IPS DF 4.7 (cell line): Measurements from ENCODE around the gene ARHGAP31.

Experiments used
- DNase-seq: peaks from one replicate; pipeline ENCODE4 v3.0.0-alpha.2; 2013; ENCODE audit warnings: low spot score; ENCODE audit errors: extremely low read depth

ARHGAP31 gene

DNA sequence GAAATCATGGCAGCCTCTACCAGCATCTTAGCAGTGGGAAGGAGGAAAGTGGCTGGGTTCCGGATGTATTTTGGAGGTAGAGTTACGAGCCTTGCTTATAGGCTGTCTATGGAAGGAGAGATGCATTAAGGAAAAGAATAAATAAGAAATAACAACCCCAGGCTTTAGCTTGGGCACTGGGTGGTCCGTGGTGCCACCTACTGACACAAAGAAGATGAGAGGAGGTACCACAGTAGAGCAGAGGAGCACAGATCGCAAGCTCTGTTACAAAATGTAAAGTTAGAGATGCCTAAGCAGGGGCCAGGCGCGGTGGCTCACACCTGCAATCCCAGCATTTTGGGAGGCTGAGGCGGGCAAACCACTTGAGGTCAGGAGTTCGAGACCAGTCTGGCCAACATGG, 94.4 kb downstream of the ARHGAP31 start:
- no peak for DNase-seq

DNA sequence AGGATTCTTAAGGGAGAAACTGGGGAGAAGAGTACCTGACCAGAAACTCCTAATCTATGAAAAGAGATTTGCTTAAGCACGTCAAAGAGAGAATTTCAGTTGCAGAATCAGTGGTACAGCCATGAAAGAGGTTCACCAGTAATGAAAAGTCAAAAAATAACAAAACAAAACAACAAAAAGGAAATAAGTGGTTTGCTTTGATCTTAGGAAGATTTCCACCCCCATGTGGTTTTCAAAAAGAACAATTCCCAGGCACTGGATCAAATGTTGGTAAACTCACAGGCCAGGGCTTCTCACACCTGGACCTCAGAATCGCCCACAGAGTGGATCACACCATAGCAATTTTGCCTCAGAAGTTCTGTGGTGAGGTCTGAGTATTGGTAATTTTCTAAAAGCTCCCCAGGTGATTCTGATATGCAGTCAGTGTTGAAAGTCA, 101.8 kb downstream of the ARHGAP31 start:
- no peak for DNase-seq

DNA sequence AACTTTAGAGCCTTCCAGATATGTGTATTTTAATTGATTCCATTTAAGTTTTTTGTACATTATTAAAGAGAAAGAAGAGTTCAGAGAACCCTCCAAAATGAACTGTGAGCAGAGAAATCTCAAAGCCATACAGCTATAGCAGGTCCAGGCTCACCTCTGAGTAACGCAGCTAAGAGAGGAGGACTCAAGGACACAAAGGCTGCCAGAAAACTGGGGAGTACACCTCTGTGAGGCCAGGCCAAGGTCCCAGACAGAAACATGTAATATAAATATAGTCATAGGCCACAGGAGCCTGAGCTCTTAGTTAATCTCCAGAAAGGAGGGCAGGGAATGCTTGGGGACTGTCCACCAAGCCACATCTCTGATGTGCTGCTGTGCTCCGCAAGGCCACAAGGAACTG, 102.7 kb downstream of the ARHGAP31 start:
- no peak for DNase-seq

DNA sequence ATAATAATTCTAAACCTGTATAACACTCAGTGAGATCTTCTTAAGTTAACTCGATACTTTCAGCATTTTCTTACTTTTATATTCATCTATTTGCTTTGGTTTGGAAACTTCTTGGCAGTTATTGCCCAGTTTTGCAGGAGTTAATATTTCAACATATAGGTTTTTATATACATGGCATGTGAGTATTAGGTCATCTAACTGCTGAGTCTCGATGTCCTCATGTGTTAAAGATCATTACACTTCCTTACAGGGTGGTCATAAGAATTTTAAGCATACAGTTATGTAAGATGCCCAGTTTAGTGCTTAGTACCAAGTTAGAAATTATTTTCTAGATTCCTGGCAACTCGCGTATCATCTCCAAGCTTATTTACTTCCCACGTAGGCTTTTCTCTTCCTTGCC, 106.3 kb downstream of the ARHGAP31 start:
- no peak for DNase-seq

DNA sequence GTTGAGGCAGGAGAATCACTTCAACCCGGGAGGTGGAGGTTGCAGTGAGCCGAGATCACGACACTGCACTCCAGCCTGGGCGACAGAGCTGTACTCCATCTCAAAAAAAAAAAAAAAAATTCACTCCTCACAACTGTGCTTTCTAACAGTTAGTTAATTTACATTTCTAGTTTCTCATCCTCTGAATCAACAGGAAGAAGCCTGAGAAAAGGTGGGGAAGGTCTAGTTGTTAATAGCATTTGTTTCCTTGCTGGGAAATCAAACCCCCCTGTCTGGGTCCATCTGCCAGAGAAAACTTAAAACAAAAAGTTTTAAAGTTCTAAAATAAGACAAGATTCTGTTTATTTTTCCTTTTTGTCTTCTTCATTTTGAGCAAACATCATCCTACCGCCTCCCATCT, 106.9 kb downstream of the ARHGAP31 start:
- DNase-seq, result no peak

DNA sequence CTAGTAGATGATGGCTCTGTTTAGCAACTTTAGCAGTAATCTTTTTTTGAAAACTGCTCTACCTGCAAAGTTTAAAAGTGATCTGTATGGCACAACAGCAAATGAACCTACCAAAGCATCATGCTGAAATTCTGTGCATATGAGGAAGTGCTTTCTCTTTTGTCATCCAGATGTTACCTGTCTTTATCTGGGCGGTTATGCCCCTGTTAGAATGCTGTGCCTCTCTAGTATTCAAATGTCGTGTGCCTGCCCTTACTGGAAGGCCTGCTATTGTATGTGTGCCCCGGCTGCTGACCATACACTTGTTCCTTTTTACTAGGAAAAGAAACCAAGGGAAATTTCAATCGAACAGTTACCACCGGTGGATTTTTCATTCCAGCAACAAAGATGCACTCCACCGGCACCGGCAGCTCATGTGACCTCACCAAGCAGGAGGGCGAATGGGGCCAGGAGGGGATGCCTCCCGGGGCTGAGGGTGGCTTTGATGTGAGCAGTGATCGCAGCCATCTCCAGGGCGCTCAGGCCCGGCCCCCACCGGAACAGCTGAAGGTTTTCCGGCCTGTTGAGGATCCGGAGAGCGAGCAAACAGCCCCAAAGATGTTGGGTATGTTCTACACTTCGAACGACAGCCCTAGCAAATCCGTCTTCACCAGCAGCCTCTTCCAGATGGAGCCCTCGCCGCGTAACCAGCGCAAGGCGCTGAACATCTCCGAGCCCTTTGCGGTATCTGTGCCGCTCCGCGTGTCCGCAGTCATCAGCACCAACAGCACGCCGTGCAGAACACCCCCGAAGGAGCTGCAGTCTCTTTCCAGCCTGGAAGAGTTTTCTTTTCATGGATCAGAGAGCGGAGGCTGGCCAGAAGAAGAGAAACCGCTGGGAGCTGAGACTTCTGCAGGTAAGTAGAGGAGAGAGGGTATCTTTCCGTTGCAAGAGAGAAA, 107.6 kb downstream of the ARHGAP31 start:
- no peak for DNase-seq

DNA sequence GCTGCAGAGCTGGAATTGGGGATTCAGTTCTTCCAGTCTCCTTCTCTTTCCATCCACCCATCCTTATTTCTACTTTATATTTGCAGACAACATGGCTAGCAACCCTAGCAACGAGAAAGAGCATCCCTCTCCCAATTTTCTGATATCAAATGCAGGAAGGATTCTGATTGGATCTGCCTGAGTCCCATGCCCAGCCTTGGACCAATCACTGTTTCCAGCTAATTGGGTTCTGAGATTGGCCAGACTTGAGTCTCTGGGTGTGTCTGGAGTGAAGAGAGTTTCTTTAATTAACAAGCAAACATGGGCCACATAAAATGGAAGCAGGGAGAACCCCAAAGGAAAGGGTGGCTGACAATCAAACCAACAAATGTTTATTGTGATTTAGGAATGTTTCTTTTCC, 108.6 kb downstream of the ARHGAP31 start:
- no peak for DNase-seq

DNA sequence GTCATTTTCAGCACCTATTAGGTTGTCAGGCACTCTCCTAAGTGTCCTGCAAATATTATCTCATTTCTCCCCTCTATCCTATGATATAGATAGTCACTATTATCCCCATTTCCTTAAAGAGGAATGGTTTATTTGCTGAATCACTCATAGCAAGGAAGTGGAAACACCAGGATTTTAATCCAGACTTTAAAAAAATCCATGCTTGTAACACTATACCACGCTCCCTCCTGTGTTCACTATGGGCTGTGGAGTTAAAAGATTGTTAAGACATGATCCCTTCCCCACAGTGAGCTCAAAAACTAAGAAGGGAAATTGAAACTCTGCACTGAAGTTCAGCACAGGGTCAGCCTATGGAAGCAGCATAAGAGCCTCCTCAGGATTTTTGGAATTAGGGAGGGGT, 109.0 kb downstream of the ARHGAP31 start:
- no peak for DNase-seq

DNA sequence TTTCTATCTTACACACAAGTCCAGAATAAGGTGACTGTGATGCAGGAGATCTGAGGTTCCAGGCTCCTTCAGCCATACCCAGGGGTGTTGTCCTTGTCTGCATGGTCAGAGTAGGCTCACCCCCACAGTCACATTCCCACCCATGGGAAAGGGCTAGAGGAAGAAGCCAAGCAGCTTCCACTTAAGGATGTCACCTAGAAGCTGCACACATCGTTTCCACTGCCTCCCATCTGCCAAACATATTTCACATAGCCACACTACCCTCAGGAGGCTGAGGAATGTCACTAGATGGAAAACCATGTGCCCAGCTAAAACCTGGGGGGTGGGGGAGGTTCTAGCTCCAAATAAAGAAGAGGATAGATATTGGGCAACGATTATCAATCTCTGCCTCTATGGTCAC, 111.1 kb downstream of the ARHGAP31 start:
- DNase-seq, result no peak

DNA sequence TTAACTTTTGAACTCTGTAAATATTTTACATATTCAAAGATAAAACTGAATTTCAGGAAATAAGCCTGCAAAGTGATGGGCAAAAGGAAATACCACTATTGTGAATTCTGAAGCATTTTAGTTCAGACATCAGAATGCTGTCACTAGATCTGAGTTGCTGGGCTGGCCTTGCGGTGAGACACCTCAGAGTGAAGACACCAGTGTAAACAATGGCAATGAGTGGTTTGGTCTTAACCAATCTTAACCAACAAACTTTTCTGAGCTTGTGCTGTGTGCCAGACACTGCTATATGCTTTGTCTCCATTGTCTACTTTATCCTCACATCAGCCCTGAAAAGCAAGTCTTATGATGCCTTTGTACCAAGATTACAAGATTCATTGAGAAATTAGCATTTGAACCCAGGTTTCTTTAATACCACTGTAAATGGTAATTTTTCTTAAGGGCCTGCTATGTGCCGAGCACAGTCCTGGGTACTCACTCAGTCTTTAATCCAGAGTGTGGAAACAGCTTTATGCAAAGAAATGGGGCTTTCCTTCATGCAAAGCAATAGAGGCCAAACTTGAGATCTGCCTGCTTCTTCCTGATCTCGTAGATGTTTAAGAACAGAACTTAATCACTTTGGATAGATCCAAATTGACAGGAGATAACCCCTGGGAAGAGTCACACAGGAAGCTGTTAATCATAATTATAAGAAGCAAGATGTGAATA, 114.2 kb downstream of the ARHGAP31 start:
- DNase-seq, result no peak

DNA sequence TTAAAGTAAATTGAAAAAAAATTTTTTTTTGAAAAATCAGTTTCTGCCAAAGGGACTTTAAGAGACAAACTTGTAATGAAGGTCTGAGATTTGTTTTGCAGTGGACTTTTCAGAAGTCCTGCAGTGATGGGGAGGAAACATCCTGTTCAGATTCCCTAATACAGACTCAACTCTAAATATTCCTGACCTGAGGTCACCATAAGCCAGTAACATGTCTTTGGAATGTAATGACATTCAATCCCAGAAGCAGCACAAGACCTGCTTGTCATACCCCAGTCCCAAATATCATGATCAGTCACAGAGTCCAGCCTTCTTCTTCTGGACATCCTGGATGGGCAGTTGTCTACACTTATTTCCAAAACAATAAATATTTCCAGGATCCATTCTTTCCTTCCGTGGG, 115.7 kb downstream of the ARHGAP31 start:
- DNase-seq, result no peak

DNA sequence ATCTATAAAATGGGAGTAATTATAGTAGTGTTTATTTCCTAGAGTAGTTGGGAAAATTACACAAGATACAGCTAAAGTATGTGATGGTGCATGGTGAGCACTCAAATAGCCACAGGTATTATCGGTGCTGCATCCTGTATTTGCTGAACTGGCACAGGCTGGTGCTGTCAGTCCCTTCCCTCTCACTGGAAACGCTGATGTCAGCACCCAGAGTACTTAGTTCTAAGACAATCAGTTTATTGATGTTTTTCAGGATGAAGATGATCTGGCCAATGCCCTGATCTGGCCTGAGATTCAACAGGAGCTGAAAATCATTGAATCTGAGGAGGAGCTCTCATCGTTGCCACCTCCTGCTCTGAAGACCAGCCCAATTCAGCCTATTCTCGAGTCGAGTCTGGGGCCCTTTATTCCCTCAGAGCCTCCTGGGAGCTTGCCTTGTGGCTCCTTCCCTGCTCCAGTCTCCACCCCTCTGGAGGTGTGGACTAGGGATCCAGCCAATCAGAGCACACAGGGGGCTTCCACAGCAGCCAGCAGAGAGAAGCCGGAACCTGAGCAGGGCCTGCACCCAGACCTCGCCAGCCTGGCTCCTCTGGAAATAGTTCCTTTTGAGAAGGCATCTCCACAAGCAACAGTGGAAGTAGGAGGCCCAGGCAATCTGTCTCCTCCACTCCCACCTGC, 119.6 kb downstream of the ARHGAP31 start:
- DNase-seq, result no peak

DNA sequence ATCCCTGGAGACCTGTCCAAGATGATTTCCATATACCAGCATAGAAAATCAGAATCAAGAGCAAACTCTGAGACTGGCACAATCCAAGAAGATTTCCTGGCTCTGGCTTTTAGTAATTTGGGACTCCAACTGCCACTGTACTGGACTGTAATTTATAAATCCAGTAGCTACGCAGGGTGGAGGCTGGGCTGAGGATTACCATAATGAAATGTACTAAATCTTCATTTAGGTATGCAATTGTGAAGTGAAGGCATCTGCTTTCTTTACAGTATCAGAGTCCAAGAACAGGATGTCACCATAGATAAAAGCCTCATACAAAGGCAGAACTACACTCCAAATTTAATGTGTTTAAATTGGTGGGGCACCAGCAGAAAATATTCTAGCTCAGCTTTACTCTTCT, 122.7 kb downstream of the ARHGAP31 start:
- no peak for DNase-seq

DNA sequence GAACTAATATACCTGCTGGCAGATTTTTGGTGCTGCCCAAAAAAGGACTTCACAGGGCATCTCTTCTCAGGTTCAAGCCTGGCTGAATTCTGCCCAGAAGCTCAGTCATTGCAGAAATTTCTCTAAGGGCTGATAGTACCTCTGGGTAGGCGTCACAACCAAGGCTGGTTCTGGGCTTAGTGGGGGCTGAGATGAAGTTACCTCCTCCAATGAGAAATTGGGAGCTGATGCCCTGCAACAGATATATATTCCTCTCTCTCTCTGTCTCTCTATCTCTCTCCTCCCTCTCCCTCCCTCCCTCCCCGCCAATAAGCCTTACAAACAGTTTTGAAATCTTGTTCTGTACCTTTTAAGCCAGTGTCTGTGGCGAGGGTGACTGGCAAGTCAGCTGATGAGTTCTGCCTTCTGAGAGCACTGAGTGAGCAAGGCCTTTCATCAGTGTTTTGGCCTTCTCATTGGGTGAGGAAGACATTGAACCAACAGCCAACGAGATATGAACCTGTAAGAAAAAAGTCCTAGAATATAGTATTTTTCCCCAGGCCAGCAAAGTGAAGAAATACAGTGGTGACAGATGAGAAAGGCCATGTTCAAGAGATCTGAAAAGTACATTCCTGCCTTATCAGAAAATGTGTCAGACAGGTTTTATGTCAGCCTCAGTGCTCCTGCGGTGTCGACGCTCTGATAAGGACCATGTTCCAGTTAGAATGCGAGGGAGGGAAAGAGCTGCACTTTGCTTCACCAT, 123.8 kb downstream of the ARHGAP31 start:
- no peak for DNase-seq

DNA sequence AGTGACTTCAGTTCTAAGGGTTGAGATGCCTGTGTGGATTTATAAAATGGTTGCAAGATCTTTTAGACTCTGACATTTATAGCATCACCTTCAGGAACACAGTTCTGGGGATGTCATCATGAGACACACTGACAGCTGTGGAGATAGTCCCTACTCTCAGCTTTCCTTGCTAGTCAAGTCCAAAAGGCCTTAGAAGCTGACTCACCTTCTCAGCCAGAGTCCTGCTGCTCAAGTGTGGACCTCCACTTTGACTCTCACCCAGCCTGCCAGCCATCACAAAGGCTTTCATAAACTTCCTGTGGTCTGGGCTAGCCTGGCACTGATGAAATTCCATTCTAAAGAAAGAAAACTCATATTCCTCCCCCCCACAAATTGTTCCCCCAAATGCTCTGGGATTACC, 124.5 kb downstream of the ARHGAP31 start:
- DNase-seq, result no peak

DNA sequence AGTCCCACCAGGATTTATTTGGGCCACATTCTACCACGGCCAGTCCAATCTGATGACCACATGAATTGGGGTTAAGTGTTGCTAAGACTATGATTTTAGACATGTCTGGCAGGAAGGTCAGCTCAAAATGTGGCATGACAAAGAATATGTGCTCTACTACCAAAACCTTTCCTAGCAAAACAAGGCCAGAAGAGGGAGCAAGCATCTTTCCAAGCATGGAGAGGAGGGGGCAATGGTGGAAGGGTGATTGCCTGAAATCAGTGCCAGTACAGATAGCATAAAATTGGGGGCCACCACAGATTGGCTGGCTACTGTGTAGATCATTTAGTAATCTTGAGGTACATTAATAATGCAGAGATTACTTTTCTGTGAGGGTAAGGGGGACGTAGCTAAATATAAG, 126.0 kb downstream of the ARHGAP31 start:
- peak; percentile 14 for DNase-seq

DNA sequence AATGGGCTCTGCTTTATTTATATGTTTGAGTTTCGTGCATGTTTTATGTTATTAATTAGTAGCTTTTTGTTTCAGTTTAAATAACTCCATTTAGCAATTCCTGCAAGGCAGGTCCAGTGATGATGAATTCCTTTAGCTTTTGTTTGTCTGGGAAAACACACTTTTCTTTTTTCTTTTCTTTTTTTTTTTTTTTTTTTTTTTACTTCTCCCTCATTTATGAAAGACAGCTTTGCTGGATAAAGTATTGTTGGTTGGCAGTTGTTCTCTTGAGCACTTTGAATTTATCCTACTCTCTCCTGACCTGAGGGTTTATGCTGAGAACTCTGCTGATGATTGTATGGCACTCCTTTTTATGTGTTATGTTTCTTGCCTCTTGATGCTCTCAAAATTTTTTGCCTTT, 133.5 kb downstream of the ARHGAP31 start:
- DNase-seq, result no peak

DNA sequence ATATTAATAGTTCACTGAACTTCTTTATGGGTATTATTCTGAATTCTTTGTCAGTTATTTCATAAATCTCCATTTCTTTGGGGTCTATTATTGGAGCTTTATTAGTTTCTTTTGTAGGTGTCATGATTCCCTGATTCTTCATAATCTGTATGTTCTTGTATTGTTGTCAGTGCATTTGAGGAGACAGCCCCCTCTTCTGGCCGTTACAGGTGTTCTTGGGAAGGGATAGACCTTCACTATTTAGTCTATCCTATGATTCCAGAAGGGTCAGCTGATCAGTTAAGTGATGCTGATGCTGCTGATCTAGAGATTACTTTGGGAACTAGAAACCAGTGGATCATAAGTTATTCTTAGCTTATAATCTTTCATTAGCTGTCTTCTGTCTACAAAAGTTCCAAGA, 134.4 kb downstream of the ARHGAP31 start:
- DNase-seq, result no peak

DNA sequence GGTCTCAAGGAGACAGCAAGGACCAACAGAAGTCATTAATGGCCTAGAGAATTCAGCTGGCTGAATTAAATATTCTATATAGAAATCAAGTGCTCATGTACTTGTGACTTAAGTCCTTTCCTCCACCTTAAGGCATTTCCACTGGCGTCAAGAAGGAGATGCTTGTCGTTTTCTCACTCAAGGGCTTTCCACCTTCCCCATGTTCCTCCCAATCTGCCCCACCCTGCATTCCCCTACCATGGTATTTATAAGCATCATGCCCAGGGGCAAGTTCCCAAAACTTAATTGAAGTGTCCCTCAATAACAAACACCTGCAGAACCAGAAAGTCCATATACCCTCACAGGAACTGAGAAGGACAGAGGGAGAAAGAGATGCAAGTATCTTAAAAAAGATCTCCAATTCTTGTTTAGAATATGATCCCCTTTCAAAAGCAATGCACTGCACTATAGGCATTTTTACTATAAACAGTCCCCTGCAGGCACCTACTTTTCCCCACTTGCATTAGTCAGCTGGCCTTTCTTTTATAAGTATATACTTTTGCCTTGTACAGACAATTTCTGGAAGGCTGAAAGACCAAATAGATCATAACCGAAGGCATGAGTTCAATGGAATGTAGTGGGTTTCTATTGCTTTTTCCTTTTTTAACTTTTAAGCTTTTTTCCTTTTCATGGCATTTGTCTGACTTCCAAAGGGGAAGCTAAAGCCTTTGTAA, 139.6 kb downstream of the ARHGAP31 start:
- no peak for DNase-seq

DNA sequence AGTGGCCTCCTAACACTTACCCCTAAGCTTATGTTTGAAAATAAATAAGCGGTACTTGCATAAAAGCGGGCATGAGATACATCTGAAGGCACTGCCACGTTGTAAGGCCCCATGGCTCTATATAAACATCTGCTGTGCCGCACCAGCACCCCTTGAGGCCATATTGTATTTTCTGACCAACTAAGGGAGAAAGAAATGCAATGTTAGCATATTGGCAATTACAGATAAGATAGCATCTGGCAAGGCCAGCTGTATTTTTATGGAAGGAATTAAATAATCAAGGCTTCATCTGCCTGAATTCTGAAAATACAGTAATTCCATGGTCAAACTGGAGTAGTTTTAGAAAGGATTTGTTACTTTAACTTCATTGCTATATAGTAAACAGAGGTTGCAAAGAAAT, 140.5 kb downstream of the ARHGAP31 start:
- DNase-seq, result no peak

DNA sequence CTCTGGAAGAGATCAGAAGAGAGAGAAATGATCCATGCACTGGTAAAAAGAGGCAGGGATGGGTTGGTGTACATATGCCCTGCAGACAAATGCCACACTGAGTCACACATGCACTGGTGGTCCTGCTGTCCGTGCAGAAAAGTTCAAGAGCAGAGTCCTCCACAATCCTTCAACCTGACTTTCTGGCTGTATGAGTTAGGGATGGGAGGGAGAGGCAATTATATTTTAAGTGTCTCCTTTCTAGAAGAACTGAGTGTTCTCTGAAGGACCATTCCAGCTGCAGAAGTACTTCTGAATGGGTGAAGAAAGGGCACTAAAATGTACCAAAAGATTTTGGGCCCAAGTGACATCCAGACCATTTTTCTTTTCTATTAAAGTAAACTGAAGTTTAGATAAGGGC, 142.8 kb downstream of the ARHGAP31 start:
- no peak for DNase-seq
